ENCODE data around the gene ADIPOR2. TPM values are rescaled to one million over a fixed set of nuclear protein-coding genes. Genes with fewer than 3 reads are reported as not detected.

The ADIPOR2 gene
- total and polyA plus RNA-seq, 3 donors from 2014 or later, result 70.6 to 78.3 (median 75.1) TPM

DNA sequence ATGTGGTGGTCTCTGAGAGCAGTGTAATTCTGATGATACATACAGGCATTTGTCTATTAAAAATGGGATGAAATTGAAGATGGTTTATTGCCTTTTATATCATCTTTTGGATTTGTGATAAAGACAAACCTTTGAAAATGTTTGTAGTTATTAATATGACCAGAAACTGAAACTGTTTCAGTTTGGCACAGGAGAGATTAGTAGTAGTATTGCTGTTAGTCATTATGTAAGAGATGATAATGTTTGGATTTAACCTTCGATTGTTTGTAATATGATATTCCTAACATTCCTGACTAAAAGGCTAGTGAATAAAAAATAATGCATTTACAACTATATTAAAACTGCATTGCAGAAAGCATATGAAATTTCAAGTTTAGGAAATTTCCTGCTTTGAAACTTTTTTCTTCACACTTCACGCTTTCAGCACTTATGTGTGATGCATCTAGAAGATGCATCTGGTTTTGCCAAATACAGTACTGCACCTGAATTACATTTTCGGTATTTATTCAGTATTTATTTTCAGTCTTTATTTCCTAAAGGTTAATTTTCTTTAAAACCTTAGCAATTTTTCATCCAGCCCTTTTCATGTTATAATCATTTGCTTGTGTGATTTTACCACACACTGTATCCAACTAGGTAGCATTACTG is 25.5 kb downstream of the ADIPOR2 start:
- WGBS, 2 donors, result 63 to 66% methylated on average over 3 of the region's 3 CpGs
- H3K9me3 ChIP-seq, result no peaks in the 10 kb centered on the region
- no peaks in the 10 kb centered on the region for H3K36me3 ChIP-seq (ENCODE audit: low read depth, missing control alignments)
- TF ChIP-seq, protein P1, sequence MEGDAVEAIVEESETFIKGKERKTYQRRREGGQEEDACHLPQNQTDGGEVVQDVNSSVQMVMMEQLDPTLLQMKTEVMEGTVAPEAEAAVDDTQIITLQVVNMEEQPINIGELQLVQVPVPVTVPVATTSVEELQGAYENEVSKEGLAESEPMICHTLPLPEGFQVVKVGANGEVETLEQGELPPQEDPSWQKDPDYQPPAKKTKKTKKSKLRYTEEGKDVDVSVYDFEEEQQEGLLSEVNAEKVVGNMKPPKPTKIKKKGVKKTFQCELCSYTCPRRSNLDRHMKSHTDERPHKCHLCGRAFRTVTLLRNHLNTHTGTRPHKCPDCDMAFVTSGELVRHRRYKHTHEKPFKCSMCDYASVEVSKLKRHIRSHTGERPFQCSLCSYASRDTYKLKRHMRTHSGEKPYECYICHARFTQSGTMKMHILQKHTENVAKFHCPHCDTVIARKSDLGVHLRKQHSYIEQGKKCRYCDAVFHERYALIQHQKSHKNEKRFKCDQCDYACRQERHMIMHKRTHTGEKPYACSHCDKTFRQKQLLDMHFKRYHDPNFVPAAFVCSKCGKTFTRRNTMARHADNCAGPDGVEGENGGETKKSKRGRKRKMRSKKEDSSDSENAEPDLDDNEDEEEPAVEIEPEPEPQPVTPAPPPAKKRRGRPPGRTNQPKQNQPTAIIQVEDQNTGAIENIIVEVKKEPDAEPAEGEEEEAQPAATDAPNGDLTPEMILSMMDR (IDR thresholded peaks at IDR 0.05), result no peak
- TF ChIP-seq POLR2A (IDR thresholded peaks at IDR 0.05), result no peak
- H3K27me3 ChIP-seq, result no peaks in the 10 kb centered on the region
- intact Hi-C loops (cut with DNase I; ENCODE audit: low total_unique reads), result no loop called here
- H3K4me3 ChIP-seq, result no peak overlapping the region
- peaks cover 27% of the 10 kb centered on the region for H3K4me1 ChIP-seq
- no peak for DNase-seq
- peak overlapping the region; percentile 22 to 41 for H3K27ac ChIP-seq

DNA sequence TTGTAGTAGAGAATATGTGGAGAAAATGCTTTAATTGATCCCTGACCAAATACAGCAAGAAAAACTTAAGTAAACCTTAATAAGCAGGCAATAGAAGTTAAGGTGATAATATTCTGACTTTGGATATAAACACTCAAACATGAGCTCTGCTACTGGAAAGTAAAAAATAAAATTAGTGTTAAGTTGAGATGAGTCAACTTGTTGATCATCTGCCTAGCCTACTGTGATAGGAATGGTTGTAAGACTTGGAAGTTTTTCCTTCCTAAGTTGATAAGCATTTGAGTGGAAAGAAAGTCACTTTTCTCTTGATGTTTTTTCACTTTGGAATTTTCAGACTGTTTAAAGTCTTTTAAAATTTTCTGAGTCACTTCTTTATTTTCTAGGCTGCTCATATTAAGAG is 26.0 kb downstream of the ADIPOR2 start:
- intact Hi-C loops (cut with DNase I; ENCODE audit: low total_unique reads), result no loop called here
- Histone ChIP-seq H3K9me3 (no peaks in the 10 kb centered on the region), H3K27me3 (no peaks in the 10 kb centered on the region), H3K27ac (peak overlapping the region in 1 of 2 donors; percentile 32), H3K4me1 (peaks cover 27% of the 10 kb centered on the region), H3K4me3 (no peak overlapping the region), H3K36me3 (ENCODE audit: low read depth, missing control alignments) (no peaks in the 10 kb centered on the region)
- TF ChIP-seq, protein P1 (IDR thresholded peaks at IDR 0.05), result no peak
- TF ChIP-seq POLR2A (IDR thresholded peaks at IDR 0.05), result no peak
- no peak for DNase-seq

DNA sequence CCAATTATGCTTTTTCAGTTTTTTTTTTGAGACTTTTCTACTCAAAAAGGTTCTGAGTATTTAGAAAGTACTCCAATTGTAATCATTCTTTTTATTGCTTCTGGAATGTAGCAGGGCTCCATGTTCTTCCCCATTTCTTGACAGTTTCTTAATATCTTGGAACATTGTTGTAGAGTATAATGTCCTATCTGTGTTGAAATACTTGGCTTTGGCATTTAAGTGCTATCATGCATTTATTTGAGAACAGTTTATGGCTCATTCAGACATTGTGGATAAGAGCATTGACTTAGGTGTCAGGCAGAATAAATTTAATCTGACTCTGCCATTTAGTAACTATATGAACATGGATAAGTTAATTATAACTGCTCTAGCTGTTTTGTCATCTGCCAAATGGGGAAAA is 28.3 kb downstream of the ADIPOR2 start:
- Histone ChIP-seq H3K27me3 (no peaks in the 10 kb centered on the region), H3K4me3 (no peak overlapping the region), H3K36me3 (ENCODE audit: low read depth, missing control alignments) (no peaks in the 10 kb centered on the region), H3K4me1 (peaks cover 18% of the 10 kb centered on the region), H3K9me3 (no peaks in the 10 kb centered on the region), H3K27ac (peak overlapping the region in 1 of 2 donors; percentile 48)
- TF ChIP-seq POLR2A (IDR thresholded peaks at IDR 0.05), result no peak
- DNase-seq, result no peak
- intact Hi-C loops (cut with DNase I; ENCODE audit: low total_unique reads), result no loop called here

DNA sequence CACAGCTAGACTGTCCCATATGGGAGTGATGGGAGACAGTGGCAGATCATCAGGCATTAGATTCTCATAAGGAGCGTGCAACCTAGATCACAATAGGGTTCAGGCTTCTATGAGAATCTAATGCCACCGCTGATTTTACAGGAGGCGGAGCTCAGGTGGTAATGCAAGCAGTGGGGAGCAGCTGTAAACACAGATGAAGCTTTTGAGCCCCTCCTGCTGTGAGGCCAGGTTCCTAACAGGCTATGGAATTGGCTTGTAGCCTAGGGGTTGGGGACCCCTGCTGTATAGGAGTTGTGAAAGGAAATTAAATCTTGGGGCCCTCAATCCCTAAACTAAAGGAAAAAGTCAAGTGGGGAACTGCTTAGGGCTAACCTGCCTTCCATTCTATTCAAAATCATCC is 29.6 kb downstream of the ADIPOR2 start:
- DNase-seq, result no peak
- intact Hi-C loops (cut with DNase I; ENCODE audit: low total_unique reads), result no loop called here
- no peak for TF ChIP-seq POLR2A (IDR thresholded peaks at IDR 0.05)
- TF ChIP-seq, protein P1 (IDR thresholded peaks at IDR 0.05), result no peak
- no peaks in the 10 kb centered on the region for H3K36me3 ChIP-seq (ENCODE audit: low read depth, missing control alignments)
- H3K4me3 ChIP-seq, result no peak overlapping the region
- H3K27ac ChIP-seq, result no peak overlapping the region
- H3K9me3 ChIP-seq, result no peaks in the 10 kb centered on the region
- H3K4me1 ChIP-seq, result peaks cover 16% of the 10 kb centered on the region
- no peaks in the 10 kb centered on the region for H3K27me3 ChIP-seq
- WGBS, 2 donors, result 91 to 93% methylated on average over 3 of the region's 3 CpGs

DNA sequence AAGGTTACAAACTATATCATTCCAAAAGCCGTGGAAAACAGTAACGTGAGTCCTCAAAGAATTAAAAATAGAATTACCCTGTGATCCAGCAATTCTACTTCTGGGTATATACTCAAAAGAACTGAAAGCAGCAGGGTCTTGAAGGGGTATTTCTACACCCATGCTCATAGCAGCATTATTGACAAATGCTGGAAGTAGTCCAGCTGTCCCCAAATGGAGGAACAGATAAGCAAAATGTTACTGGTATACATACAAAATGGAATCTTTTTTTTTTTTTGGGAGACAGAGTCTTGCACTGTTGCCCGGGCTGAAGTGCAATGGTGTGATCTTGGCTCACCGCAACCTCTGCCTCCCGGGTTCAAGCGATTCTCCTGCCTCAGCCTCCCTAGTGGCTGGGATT is 32.9 kb downstream of the ADIPOR2 start:
- intact Hi-C loops (cut with DNase I; ENCODE audit: low total_unique reads), result no loop called here

More for the DNA sequence above, 32.9 kb downstream of the ADIPOR2 start:
- DNase-seq, result no peak
- 73 to 74% methylated on average over 6 of the region's 6 CpGs for WGBS, 2 donors
- no peak overlapping the region for H3K4me3 ChIP-seq
- no peaks in the 10 kb centered on the region for H3K27me3 ChIP-seq
- TF ChIP-seq, protein P1 (IDR thresholded peaks at IDR 0.05), result no peak
- TF ChIP-seq POLR2A (IDR thresholded peaks at IDR 0.05), result no peak
- H3K36me3 ChIP-seq (ENCODE audit: low read depth, missing control alignments), result no peaks in the 10 kb centered on the region
- peaks cover 10% of the 10 kb centered on the region for H3K4me1 ChIP-seq
- no peak overlapping the region for H3K27ac ChIP-seq
- H3K9me3 ChIP-seq, result no peaks in the 10 kb centered on the region

All from testis (tissue), 3 donors.